ENCODE results near the gene DHX40.
"Not testable (repeated sequence)": the region's sequence is repeated elsewhere in the genome, so short reads cannot be mapped to it uniquely, and the experiment has no call there.

The DHX40 gene

DNA sequence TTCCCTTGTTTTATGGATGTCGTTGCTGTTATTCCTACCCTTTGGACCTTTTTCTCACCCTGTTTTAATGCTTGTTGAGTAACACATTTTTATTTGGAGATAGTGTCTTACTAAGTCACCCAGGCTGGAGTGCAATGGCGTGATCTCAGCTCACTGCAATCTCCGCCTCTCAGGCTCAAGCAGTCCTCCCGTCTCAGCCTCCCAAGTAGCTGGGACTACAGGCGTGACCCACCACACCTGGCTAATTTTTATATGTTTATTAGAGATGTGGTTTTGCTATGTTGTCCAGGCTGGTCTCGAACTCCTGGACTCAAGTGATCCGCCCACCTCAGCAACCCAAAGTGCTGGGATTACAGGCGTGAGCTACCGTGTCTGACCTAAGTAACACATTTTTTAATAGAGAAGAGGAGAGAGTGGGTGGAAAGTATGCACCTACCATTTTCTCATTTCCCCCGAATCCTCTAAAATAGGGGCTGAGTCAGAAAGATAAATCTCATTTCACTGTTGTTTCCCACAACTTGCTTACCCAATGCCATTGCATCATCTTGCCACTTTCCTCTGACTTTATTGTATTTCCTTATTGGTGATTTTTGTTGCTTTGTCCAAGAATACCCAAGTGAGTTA lies 7.0 kb downstream of the DHX40 start:
- H3K27ac ChIP-seq = no peak overlapping the region
- no peak for TF ChIP-seq CTCF (IDR thresholded peaks at IDR 0.05; ENCODE audit: low read depth, low read length)

GRCh38 chr17:59584168-59584567 lies 18.8 kb downstream of the DHX40 start:
- DNase-seq; H3K36me3 ChIP-seq; H3K9me3 ChIP-seq (ENCODE audit: severe bottlenecking); H3K27ac ChIP-seq; H3K27me3 ChIP-seq (ENCODE audit: insufficient read depth, low read depth, severe bottlenecking); H3K4me3 ChIP-seq (ENCODE audit: low read depth, low read length): not testable (repeated sequence)

More for the DNA sequence above, 7.0 kb downstream of the DHX40 start:
- Histone ChIP-seq H3K36me3 (peaks cover 33% of the 10 kb centered on the region), H3K9me3 (ENCODE audit: severe bottlenecking) (no peaks in the 10 kb centered on the region), H3K4me3 (ENCODE audit: low read depth, low read length) (no peak overlapping the region), H3K27me3 (ENCODE audit: insufficient read depth, low read depth, severe bottlenecking) (no peaks in the 10 kb centered on the region)
- DNase-seq = no peak

DNA sequence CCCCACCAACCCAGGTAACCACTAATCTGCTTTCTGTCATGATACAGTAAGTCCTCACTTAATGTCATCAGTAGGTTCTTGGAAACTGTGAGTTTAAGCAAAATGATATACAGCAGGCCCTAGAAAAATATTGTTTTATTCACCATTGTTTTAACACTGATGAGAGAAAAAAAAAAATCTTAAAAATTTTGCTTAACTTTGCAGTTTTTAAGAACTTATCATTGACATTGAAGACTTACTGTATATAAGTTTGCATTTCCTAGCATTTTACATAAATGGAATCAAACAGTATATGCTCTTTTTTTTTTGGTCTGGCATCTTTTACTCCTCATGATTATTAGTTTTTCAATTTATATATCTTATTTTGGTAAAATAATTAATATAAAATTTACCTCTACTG lies 34.8 kb downstream of the DHX40 start:
- TF ChIP-seq CTCF (IDR thresholded peaks at IDR 0.05; ENCODE audit: low read depth, low read length) = no peak
- Histone ChIP-seq H3K4me3 (ENCODE audit: low read depth, low read length) (no peak overlapping the region), H3K27ac (no peak overlapping the region), H3K9me3 (ENCODE audit: severe bottlenecking) (no peaks in the 10 kb centered on the region), H3K27me3 (ENCODE audit: insufficient read depth, low read depth, severe bottlenecking) (no peaks in the 10 kb centered on the region), H3K36me3 (peaks cover 33% of the 10 kb centered on the region)
- no peak for DNase-seq

GRCh38 chr17:59601130-59601529 lies 35.7 kb downstream of the DHX40 start:
- Histone ChIP-seq H3K27ac (no peak overlapping the region), H3K4me3 (ENCODE audit: low read depth, low read length) (no peak overlapping the region), H3K9me3 (ENCODE audit: severe bottlenecking) (no peaks in the 10 kb centered on the region), H3K36me3 (peaks cover 41% of the 10 kb centered on the region), H3K27me3 (ENCODE audit: insufficient read depth, low read depth, severe bottlenecking) (no peaks in the 10 kb centered on the region)
- DNase-seq = no peak
- no peak for TF ChIP-seq CTCF (IDR thresholded peaks at IDR 0.05; ENCODE audit: low read depth, low read length)

DNA sequence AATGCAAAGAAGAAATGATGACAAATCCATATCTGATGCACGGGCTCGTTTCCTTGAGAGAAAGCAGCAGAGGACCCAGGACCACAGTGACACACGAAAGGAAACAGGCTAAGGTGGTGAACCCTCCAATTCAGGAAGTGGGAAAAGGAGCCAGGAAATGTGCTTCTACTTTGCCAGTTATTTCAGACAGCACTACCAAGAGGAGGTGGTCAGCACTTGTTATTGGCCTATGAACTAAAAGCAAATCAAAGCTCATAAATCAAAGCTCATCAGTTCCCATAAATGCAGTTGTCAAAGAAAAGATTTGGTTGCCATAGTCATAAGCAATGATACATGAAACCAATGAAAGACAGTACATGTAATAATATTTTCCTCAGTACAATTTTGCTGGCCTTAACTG lies 41.7 kb downstream of the DHX40 start:
- no peak overlapping the region for H3K4me3 ChIP-seq (ENCODE audit: low read depth, low read length)
- H3K27me3 ChIP-seq (ENCODE audit: insufficient read depth, low read depth, severe bottlenecking) = no peaks in the 10 kb centered on the region
- H3K9me3 ChIP-seq (ENCODE audit: severe bottlenecking) = no peaks in the 10 kb centered on the region
- peaks cover 75% of the 10 kb centered on the region for H3K36me3 ChIP-seq
- TF ChIP-seq CTCF (IDR thresholded peaks at IDR 0.05; ENCODE audit: low read depth, low read length) = no peak
- DNase-seq = no peak
- no peak overlapping the region for H3K27ac ChIP-seq

DNA sequence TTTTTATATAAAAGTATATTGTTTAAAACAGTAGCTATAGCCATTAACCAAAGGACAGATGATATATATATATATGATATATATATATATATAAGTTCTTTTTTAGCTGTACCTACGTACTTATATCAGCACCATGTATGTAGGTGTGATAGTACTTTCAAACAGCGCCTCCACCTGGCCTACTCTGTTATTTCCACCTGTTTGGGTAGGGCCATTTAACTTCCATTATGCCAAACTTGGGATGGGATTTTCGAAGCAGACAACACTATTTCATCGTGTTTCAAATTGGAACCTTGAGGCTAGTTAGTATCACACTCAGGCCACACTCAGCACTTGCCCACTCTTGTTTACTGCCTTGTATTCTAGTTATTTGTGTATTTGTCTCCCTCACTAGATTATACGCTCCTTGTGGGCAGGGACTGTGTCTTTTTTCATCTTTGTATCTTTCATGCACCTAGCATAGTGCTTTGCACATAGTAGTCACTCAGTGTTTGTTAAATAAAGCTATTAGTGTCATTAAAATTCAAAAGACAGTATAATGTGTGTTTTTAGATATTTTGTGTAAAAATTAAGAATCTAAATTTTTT lies 42.5 kb downstream of the DHX40 start:
- DNase-seq = peak; percentile 49
- Histone ChIP-seq H3K4me3 (ENCODE audit: low read depth, low read length) (no peak overlapping the region), H3K27ac (no peak overlapping the region), H3K36me3 (peaks cover 68% of the 10 kb centered on the region), H3K27me3 (ENCODE audit: insufficient read depth, low read depth, severe bottlenecking) (no peaks in the 10 kb centered on the region), H3K9me3 (ENCODE audit: severe bottlenecking) (no peaks in the 10 kb centered on the region)
- TF ChIP-seq CTCF (IDR thresholded peaks at IDR 0.05; ENCODE audit: low read depth, low read length) = peak; percentile 39; the same call in 1 of the 2 replicates
